CD4-positive, alpha-beta T cell treated with Interleukin-21 for 1 hour (primary cell): ENCODE results near the gene KLHL26.

ENCODE experiments used
- DNase-seq: peaks from one replicate; pipeline ENCODE4 v3.0.0-alpha.2; 2020

Gene KLHL26

GRCh38 chr19:18616023-18616422 lies 20.8 kb upstream of the KLHL26 start:
- DNase-seq, result no peak

- no peak for DNase-seq
These were observed 19.3 kb upstream of the KLHL26 start for GRCh38 chr19:18617562-18617961.

GRCh38 chr19:18618236-18618635 lies 18.6 kb upstream of the KLHL26 start:
- no peak for DNase-seq

GRCh38 chr19:18620311-18620710 lies 16.5 kb upstream of the KLHL26 start:
- no peak for DNase-seq

DNA sequence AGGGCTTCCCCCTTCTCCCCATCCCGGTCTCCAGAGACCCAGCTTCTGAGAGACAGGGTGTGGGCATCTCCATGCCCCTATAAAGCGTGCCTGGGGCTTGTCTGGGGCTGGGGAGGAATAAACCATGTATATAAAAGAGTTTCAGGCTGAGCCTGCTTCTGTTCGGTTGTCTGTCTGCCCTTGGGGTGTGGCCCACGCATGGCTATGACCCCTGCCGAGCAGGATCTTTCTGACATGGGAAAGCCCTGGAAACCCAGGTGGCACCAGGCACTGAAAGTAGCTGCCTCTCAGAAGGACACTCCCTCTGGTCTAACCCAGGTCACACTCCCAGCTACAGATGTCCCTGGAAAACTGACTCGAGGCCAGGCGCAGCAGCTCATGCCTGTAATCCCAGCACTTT lies 15.9 kb upstream of the KLHL26 start:
- DNase-seq, result no peak

GRCh38 chr19:18626906-18627305 lies 9.9 kb upstream of the KLHL26 start:
- no peak for DNase-seq

GRCh38 chr19:18629166-18630088 lies 7.4 kb upstream of the KLHL26 start:
- DNase-seq, result no peak

- DNase-seq, result no peak
These were observed 3.5 kb upstream of the KLHL26 start for GRCh38 chr19:18633321-18633720.

GRCh38 chr19:18634612-18635297 lies 2.1 kb upstream of the KLHL26 start:
- no peak for DNase-seq

DNA sequence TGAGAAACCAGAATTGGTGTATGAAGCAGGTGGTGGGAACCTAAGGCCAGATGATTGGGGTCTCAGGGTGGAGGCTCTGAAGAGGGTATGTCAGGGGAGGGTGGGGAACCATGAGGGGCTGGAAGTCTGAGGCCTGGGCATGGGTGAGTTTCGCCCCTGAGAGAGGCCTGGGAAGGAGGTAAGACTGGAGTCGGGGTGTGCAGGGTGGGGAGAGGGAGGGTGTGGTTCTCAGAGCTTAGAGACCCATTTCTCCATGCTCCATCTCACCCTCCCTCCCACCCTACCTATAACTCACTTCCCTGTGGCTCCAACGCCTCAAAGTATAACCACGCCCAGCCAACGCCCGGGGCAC lies 1.0 kb upstream of the KLHL26 start:
- DNase-seq, result no peak

DNA sequence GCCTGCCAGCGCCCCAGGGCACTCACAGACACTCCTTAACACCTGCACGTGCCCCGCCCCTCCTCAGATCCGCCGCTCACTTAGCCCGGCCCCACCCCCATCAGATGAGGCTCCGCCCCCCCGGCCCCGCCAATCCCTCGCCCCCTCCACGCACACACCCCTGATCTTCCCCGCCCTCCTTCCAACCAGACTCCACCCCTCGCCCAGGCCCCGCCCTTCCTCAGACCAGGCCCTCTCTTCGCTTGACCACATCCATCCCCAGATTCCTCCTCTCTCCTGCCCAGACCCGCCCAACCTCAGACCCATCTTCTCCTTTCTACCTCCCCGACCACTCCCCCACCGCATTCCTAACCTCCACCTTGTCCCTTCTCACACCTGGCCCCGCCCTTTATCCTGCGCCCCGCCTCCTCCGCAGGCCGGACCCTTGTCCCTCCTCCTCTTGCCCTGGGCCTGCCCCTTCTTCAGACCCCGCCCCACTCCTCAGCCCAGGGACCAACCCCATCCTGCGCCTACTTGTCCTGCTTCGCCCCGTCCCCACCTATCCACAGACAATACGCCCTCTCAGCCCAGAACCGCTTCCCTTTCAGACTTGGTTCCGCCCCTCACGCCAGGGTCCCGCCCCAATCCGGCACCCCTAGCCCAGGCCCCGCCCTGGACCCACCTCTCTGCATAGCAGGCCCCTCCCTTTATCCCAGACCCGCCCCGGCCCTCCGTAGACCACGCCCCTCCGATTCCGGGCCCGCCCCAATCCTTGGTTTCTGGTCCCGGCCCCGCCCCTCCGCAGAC lies 452 bp upstream of the KLHL26 start:
- peak; percentile 98 for DNase-seq

DNA sequence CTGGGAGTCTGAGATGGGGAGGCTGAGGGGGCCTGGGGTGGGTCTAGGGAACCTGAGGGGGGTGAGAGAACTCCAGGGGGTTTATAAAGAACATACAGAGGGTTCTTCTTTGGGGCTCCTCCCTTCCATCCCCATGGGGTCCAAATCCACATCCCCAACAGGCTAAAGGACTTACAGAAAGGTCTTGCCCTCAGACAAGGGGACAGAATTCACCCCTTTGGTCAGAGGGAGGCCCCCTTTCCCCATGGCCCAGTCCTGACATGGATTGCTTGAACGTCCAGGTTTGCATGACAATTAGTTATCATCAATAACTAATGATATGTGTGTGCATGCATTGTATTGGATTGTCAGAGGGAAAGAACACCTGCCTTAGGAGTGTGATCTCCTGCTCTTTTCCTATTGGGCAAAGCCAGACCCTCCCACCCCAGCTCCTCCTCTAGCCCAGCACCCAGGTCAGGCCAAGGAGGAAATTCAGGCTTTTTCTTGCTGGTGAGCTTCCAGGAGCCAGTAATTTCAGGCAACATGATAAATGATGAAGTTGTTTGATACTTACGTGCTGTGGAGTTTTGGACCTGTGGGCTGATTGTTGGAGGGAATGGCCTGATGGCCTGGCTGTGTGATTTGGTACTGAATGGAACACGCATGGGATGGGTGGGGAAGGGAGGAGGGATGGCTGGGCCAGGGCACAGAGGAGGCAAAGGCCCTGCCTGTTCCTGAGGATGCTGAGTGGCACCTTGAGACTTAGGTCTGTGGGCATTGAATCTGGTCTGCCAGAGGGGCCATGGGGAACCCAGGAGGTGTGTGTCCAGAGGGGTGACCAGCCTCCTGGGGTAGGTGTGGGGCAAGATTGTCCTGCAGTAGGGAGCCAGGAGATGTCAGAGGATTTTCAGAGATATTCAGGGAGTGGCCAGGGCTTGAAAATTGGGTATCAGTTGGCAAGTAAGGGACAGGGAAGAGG lies 1.1 kb downstream of the KLHL26 start:
- DNase-seq, result no peak

DNA sequence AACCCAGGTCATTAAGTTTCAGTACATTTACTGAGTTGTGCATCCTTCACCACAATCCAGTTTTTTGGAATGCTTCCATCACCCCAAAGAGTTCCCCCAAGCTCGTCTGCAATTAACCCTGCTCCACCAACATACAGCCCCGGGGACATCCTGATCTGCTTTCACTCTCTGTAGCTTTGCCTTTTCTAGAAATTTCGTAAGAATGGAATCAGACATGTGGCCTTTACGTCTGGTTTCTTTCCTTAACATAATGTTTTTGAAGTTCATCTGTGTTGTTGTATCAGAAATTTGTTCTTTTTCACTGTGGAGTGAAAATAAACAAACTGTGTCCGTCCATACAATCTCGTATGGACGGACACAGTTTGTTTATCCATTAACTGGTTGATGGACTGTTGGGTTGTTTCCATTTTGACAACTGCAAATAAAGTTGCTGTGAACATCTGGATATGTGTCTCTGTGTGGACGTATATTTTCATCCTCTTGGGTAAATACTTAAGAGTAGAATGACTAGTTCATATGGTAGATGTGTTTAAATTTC lies 2.9 kb downstream of the KLHL26 start:
- no peak for DNase-seq

- no peak for DNase-seq
These were observed 7.6 kb downstream of the KLHL26 start for GRCh38 chr19:18644196-18645034.

- DNase-seq, result no peak
These were observed 8.2 kb downstream of the KLHL26 start for GRCh38 chr19:18645035-18645511.

DNA sequence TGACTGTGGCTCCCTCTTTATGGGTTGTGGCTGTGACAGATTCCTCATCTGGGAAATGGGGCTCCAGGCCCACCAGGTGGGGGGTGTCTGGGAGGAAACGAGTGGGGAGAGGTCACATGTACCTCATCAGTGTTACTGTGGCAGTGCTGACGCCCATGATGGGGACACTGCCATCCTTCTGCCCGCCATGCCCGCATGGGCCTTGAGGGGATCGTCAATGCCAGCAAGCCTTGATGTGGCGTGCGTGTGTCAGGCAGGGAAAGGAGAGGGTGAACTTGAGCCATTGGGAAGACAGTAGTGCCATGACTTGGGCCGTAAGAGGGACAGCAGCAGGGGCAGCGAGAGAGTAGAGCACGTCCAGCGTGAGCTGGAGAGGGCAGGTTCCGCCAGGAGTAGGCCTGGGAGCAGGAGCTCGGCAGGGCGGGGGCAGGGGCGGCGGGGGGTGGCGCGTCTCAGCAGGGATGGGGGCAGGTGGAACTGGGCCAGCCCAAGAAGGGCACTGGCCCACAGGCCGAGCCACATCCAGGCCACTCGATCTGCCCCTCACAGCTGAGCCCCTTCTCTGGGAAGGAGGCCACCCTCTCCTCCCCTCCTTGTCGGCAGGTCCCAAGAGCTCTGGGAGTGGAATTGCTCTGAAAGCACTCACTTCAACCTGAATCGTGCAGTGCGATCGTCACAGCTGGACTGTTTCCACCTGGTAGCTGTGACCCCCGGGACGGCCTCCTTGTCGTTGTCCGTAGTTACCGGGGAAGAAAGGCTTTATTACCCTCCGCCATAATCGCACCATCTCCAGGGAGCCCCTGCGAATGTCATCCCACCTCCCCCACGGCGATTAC lies 9.9 kb downstream of the KLHL26 start:
- DNase-seq, result no peak

GRCh38 chr19:18647371-18647767 lies 10.5 kb downstream of the KLHL26 start:
- no peak for DNase-seq

- no peak for DNase-seq
These were observed 11.0 kb downstream of the KLHL26 start for GRCh38 chr19:18647807-18648206.

DNA sequence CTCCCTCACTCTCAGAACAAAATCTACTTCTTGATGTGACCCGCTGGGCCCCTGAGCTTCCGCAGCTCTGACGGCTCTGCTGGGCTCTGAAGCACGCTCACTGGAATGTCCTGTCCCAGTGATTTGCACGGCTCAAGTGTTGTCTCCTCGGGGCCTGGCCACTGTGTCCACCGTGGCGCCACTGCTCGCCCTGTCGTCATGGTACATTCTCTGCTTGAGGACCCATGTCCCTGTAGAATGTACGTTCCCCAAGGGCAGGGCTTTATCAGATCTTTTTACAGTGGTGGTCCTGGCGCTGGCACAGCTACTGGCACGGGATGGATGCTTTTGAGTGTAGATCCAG lies 12.1 kb downstream of the KLHL26 start:
- DNase-seq, result no peak

DNA sequence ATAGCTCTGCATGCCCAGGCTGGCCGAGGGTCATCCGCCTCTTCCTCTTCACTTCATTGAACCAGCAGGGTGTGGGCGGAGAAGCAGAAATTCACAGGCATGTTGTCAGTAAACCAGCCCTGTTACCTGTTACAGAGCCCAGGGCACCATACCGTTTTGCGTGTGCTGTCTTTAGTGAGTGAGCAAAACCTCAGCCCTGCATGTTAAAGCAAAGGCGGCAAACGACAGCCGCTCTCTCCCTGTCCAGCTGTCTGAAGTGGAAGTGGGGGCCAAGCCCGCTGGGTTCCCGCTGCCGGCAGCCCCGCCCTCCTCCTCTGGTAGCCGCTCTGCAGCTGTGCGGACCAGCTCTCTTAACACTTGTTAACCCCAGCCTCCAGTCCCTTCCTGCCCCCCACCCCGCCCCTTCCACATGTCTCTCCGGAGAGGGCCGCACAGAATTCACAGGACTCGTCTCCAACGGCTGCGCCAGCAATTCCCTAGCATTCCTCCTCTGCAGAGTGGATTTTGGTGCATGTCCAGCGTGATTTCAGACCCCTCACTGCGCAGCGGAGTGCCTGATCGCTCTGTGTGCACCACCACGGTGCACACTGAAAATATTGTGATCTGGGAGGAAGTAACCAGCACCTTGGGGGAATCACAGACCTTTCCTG lies 12.7 kb downstream of the KLHL26 start:
- DNase-seq, result no peak
